Esophagus squamous epithelium (tissue), 4 donors: ENCODE measurements around the gene FBXL19.

Experiments
- CTCF ChIP-seq, 6 experiments: fragments of 450-650 bp in 4 of 6; fragments of 200-600 bp in 2 of 6; sonication (generic) in 2 of 6; IDR thresholded peaks; one replicate each; pipeline ENCODE4 v1.5.1; 2016 to 2019; ENCODE audit warnings: antibody characterized with exemption in 6 of 6, mild to moderate bottlenecking in 4 of 6, moderate library complexity in 4 of 6
- POLR2A ChIP-seq, 4 donors: fragments of 450-650 bp; IDR thresholded peaks; one replicate each; pipeline ENCODE4 v1.6.1; 2017; ENCODE audit warnings: antibody characterized with exemption in 4 of 4, mild to moderate bottlenecking in 4 of 4, moderate library complexity in 3 of 4

GRCh38 chr16:30912794-30913412 is 10.5 kb upstream of the FBXL19 start:
- TF ChIP-seq CTCF (IDR thresholded peaks at IDR 0.05) (no peak), POLR2A (IDR thresholded peaks at IDR 0.05) (no peak)
